Measurements from ENCODE around the gene SWI5. TPM values are rescaled to one million over a fixed set of nuclear protein-coding genes. Genes with fewer than 3 reads are reported as not detected.
A peak's percentile ranks its signal among the peaks of the same experiment; 100 is the strongest.

SWI5 gene
- total and polyA plus RNA-seq, 9 of the 15 experiments (the other 6 are each of a cell fraction or from before 2014, with no cell fraction given) = 62.8 to 133 (median 95.9) TPM

DNA sequence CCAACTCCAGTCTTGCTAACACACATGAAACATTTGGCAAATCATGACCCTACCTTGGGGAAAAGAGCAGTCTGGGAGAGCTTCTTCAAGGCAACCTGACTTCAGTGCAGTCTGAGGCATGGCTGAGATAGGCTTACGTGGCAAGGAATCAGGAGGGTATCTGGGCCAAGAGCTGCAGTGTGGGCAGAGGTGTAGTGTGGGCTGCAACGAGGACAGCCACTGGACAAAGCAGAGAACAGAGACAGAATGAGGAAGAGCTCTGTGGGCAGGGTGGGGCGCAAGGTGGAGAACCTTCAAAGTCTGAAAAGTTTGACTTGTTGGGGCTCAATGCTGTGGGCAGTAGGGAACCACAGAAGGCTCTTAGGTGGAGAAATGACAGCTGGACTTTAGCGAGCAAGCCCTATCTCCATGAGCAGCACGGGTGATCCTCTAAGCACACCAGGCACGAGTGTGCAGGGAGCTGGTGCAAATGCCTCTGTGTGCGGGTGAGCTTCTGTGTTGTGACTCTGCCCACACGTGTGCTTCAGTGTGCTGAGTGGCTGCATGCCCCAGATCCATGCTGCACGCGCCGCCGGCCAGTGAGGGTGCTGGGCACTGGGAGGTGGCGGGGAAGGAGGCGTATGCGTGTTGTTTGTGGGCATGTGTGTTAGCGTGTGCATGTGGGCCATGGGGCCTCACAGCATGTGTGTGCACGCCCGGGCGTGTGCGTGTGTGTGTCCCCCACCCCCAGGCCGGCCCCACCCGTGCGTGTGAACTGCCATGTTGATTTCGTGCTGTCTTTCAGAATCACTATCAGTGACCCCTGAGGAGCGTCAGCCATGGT lies 23.5 kb upstream of the SWI5 start (continued):
- TF ChIP-seq PTBP1 (IDR thresholded peaks at IDR 0.05; ENCODE audit: low read depth, low read length) (no peak), SPI1 (IDR thresholded peaks at IDR 0.05; ENCODE audit: borderline replicate concordance, low read depth, low read length) (peak; percentile 70), CBFB (CRISPR knock-in tag; IDR thresholded peaks at IDR 0.05) (no peak), SP2 (IDR thresholded peaks at IDR 0.05; ENCODE audit: extremely low read depth, low read depth, low read length, poor library complexity, severe bottlenecking) (no peak), ZNF146 (CRISPR knock-in tag; IDR thresholded peaks at IDR 0.05; ENCODE audit: unreplicated experiment) (no peak), CHD4 (IDR thresholded peaks at IDR 0.05; ENCODE audit: insufficient read depth, insufficient replicate concordance, low read depth, low read length, poor library complexity, severe bottlenecking) (no peak), TAF15 (IDR thresholded peaks at IDR 0.05; ENCODE audit: low read depth, low read length) (0 out of 2 replicates have a peak, but pooled peaks have one; percentile 32), BDP1 (IDR thresholded peaks at IDR 0.05; ENCODE audit: insufficient read depth, insufficient read length) (no peak)
- TF ChIP-seq, protein P1, sequence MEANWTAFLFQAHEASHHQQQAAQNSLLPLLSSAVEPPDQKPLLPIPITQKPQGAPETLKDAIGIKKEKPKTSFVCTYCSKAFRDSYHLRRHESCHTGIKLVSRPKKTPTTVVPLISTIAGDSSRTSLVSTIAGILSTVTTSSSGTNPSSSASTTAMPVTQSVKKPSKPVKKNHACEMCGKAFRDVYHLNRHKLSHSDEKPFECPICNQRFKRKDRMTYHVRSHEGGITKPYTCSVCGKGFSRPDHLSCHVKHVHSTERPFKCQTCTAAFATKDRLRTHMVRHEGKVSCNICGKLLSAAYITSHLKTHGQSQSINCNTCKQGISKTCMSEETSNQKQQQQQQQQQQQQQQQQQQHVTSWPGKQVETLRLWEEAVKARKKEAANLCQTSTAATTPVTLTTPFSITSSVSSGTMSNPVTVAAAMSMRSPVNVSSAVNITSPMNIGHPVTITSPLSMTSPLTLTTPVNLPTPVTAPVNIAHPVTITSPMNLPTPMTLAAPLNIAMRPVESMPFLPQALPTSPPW (CRISPR knock-in tag; IDR thresholded peaks at IDR 0.05) = no peak
- TF ChIP-seq, protein P2, sequence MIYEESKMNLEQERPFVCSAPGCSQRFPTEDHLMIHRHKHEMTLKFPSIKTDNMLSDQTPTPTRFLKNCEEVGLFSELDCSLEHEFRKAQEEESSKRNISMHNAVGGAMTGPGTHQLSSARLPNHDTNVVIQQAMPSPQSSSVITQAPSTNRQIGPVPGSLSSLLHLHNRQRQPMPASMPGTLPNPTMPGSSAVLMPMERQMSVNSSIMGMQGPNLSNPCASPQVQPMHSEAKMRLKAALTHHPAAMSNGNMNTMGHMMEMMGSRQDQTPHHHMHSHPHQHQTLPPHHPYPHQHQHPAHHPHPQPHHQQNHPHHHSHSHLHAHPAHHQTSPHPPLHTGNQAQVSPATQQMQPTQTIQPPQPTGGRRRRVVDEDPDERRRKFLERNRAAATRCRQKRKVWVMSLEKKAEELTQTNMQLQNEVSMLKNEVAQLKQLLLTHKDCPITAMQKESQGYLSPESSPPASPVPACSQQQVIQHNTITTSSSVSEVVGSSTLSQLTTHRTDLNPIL (CRISPR knock-in tag; IDR thresholded peaks at IDR 0.05) = no peak
- TF ChIP-seq, protein P3, sequence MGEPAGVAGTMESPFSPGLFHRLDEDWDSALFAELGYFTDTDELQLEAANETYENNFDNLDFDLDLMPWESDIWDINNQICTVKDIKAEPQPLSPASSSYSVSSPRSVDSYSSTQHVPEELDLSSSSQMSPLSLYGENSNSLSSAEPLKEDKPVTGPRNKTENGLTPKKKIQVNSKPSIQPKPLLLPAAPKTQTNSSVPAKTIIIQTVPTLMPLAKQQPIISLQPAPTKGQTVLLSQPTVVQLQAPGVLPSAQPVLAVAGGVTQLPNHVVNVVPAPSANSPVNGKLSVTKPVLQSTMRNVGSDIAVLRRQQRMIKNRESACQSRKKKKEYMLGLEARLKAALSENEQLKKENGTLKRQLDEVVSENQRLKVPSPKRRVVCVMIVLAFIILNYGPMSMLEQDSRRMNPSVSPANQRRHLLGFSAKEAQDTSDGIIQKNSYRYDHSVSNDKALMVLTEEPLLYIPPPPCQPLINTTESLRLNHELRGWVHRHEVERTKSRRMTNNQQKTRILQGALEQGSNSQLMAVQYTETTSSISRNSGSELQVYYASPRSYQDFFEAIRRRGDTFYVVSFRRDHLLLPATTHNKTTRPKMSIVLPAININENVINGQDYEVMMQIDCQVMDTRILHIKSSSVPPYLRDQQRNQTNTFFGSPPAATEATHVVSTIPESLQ (CRISPR knock-in tag; IDR thresholded peaks at IDR 0.05) = no peak
- TF ChIP-seq, protein P4, sequence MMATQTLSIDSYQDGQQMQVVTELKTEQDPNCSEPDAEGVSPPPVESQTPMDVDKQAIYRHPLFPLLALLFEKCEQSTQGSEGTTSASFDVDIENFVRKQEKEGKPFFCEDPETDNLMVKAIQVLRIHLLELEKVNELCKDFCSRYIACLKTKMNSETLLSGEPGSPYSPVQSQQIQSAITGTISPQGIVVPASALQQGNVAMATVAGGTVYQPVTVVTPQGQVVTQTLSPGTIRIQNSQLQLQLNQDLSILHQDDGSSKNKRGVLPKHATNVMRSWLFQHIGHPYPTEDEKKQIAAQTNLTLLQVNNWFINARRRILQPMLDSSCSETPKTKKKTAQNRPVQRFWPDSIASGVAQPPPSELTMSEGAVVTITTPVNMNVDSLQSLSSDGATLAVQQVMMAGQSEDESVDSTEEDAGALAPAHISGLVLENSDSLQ (IDR thresholded peaks at IDR 0.05) = no peak
